HL-60 (cell line): Measurements from ENCODE around the gene CFAP65.

ENCODE experiments used
- DNase-seq, 2 experiments: peaks; one replicate each; pipeline ENCODE4 v3.0.0-alpha.2; 2010 to 2020; ENCODE audit warnings: low read depth in 1 of 2, low spot score in 1 of 2
- H3K27ac ChIP-seq: fragments of 250-450 bp; sonication (Bioruptor Pico); replicated peaks from 2 replicates; pipeline ENCODE4 v1.5.1; 2020; ENCODE audit warnings: mild to moderate bottlenecking, moderate library complexity
- H3K27me3 ChIP-seq: fragments of 250-450 bp; sonication (Bioruptor Pico); 2 replicates; pipeline ENCODE4 v1.5.1; 2021; ENCODE audit warnings: mild to moderate bottlenecking, moderate library complexity; ENCODE audit not compliant: insufficient read depth, poor library complexity, severe bottlenecking
- H3K4me3 ChIP-seq: replicated peaks from 2 replicates; pipeline ENCODE4 v1.5.1; 2011; ENCODE audit warnings: mild to moderate bottlenecking, control low read depth, low read length; ENCODE audit not compliant: insufficient read depth
- CTCF ChIP-seq: IDR thresholded peaks from one replicate; pipeline ENCODE4 v1.5.1; 2011; ENCODE audit warnings: low read length, control low read depth, inconsistent platforms; ENCODE audit not compliant: insufficient read depth
- GABPA ChIP-seq: IDR thresholded peaks from 2 replicates; pipeline ENCODE4 v1.6.1; 2012; ENCODE audit warnings: low read depth
- POLR2AphosphoS5 ChIP-seq: IDR thresholded peaks from 2 replicates; pipeline ENCODE4 v1.6.1; 2012; ENCODE audit warnings: low read depth
- REST ChIP-seq: IDR thresholded peaks from 2 replicates; pipeline ENCODE4 v1.6.1; 2012; ENCODE audit warnings: low read depth; ENCODE audit not compliant: insufficient replicate concordance
- SPI1 ChIP-seq: IDR thresholded peaks from 2 replicates; pipeline ENCODE4 v1.6.1; 2012; ENCODE audit warnings: low read depth, mild to moderate bottlenecking, borderline replicate concordance

The CFAP65 gene

GRCh38 chr2:218957671-218958070, 83.6 kb downstream of the CFAP65 start:
- H3K27me3 ChIP-seq: peaks cover 50% of the 10 kb centered on the region
- no peak for DNase-seq
- no peak overlapping the region for H3K27ac ChIP-seq
- no peak for TF ChIP-seq CTCF
- TF ChIP-seq GABPA: no peak
- TF ChIP-seq POLR2AphosphoS5: no peak
- TF ChIP-seq SPI1: no peak
- no peak for TF ChIP-seq REST
- H3K4me3 ChIP-seq: no peak overlapping the region

- Histone ChIP-seq H3K27me3 (peaks cover 36% of the 10 kb centered on the region), H3K27ac (no peak overlapping the region), H3K4me3 (no peak overlapping the region)
- TF ChIP-seq CTCF (no peak), GABPA (no peak), POLR2AphosphoS5 (no peak), SPI1 (no peak), REST (no peak)
- DNase-seq: no peak
Measured at GRCh38 chr2:218956039-218956438, 85.3 kb downstream of the CFAP65 start.

- H3K27me3 ChIP-seq: peaks cover 36% of the 10 kb centered on the region
- TF ChIP-seq GABPA: no peak
- H3K4me3 ChIP-seq: no peak overlapping the region
- no peak overlapping the region for H3K27ac ChIP-seq
- no peak for DNase-seq
Measured at GRCh38 chr2:218954541-218955300, 86.6 kb downstream of the CFAP65 start.

GRCh38 chr2:218953366-218953954, 87.9 kb downstream of the CFAP65 start:
- no peak for DNase-seq
- Histone ChIP-seq H3K27me3 (peaks cover 26% of the 10 kb centered on the region), H3K27ac (no peak overlapping the region), H3K4me3 (no peak overlapping the region)
- TF ChIP-seq POLR2AphosphoS5: no peak
- TF ChIP-seq CTCF: no peak
- no peak for TF ChIP-seq GABPA
- no peak for TF ChIP-seq SPI1
- TF ChIP-seq REST: no peak
